ENCODE results near the gene LAPTM5.

Gene LAPTM5

GRCh38 chr1:30761381-30762151 is 4.0 kb upstream of the LAPTM5 start:
- no peaks in the 10 kb centered on the region for H3K36me3 ChIP-seq (ENCODE audit: control insufficient read depth, insufficient read depth, low read length)
- no peak for DNase-seq (ENCODE audit: low read depth, low spot score)
- H3K4me1 ChIP-seq (ENCODE audit: control insufficient read depth, insufficient read depth, low read length), result peaks cover 2% of the 10 kb centered on the region; the same call in 1 of the 2 replicates
- no peak overlapping the region for H3K4me3 ChIP-seq (ENCODE audit: low read length)
- no CpG with 5 or more reads among the region's 11 CpGs for WGBS (ENCODE audit: insufficient coverage, insufficient read length)
- no peak overlapping the region for H3K27ac ChIP-seq (ENCODE audit: low read length)
- no peaks in the 10 kb centered on the region for H3K9me3 ChIP-seq (ENCODE audit: control insufficient read depth, insufficient read depth, low read length)
- H3K27me3 ChIP-seq (ENCODE audit: control insufficient read depth, insufficient read depth, low read length), result no peaks in the 10 kb centered on the region

GRCh38 chr1:30760596-30761324 is 3.2 kb upstream of the LAPTM5 start:
- WGBS (ENCODE audit: insufficient coverage, insufficient read length), result no CpG with 5 or more reads among the region's 18 CpGs
- no peak overlapping the region for H3K27ac ChIP-seq (ENCODE audit: low read length)

GRCh38 chr1:30759718-30760281 is 2.2 kb upstream of the LAPTM5 start:
- Histone ChIP-seq H3K36me3 (ENCODE audit: control insufficient read depth, insufficient read depth, low read length) (no peaks in the 10 kb centered on the region), H3K27me3 (ENCODE audit: control insufficient read depth, insufficient read depth, low read length) (no peaks in the 10 kb centered on the region), H3K9me3 (ENCODE audit: control insufficient read depth, insufficient read depth, low read length) (no peaks in the 10 kb centered on the region), H3K4me1 (ENCODE audit: control insufficient read depth, insufficient read depth, low read length) (peaks cover 2% of the 10 kb centered on the region; the same call in 1 of the 2 replicates), H3K4me3 (ENCODE audit: low read length) (no peak overlapping the region), H3K27ac (ENCODE audit: low read length) (no peak overlapping the region)
- no CpG with 5 or more reads among the region's 13 CpGs for WGBS (ENCODE audit: insufficient coverage, insufficient read length)
- DNase-seq (ENCODE audit: low read depth, low spot score), result no peak

More at GRCh38 chr1:30760596-30761324, 3.2 kb upstream of the LAPTM5 start:
- Histone ChIP-seq H3K9me3 (ENCODE audit: control insufficient read depth, insufficient read depth, low read length) (no peaks in the 10 kb centered on the region), H3K27me3 (ENCODE audit: control insufficient read depth, insufficient read depth, low read length) (no peaks in the 10 kb centered on the region), H3K4me3 (ENCODE audit: low read length) (no peak overlapping the region), H3K4me1 (ENCODE audit: control insufficient read depth, insufficient read depth, low read length) (peaks cover 2% of the 10 kb centered on the region; the same call in 1 of the 2 replicates), H3K36me3 (ENCODE audit: control insufficient read depth, insufficient read depth, low read length) (no peaks in the 10 kb centered on the region)
- no peak for DNase-seq (ENCODE audit: low read depth, low spot score)

GRCh38 chr1:30758785-30759380 is 1.3 kb upstream of the LAPTM5 start:
- Histone ChIP-seq H3K36me3 (ENCODE audit: control insufficient read depth, insufficient read depth, low read length) (no peaks in the 10 kb centered on the region), H3K4me1 (ENCODE audit: control insufficient read depth, insufficient read depth, low read length) (peaks cover 2% of the 10 kb centered on the region; the same call in 1 of the 2 replicates), H3K27ac (ENCODE audit: low read length) (no peak overlapping the region), H3K4me3 (ENCODE audit: low read length) (no peak overlapping the region), H3K9me3 (ENCODE audit: control insufficient read depth, insufficient read depth, low read length) (no peaks in the 10 kb centered on the region), H3K27me3 (ENCODE audit: control insufficient read depth, insufficient read depth, low read length) (no peaks in the 10 kb centered on the region)
- DNase-seq (ENCODE audit: low read depth, low spot score), result no peak

- no peaks in the 10 kb centered on the region for H3K27me3 ChIP-seq (ENCODE audit: control insufficient read depth, insufficient read depth, low read length)
- peaks cover 2% of the 10 kb centered on the region; the same call in 1 of the 2 replicates for H3K4me1 ChIP-seq (ENCODE audit: control insufficient read depth, insufficient read depth, low read length)
- H3K27ac ChIP-seq (ENCODE audit: low read length), result no peak overlapping the region
- no peak for DNase-seq (ENCODE audit: low read depth, low spot score)
- no peaks in the 10 kb centered on the region for H3K36me3 ChIP-seq (ENCODE audit: control insufficient read depth, insufficient read depth, low read length)
- WGBS (ENCODE audit: insufficient coverage, insufficient read length), result no CpG with 5 or more reads among the region's 7 CpGs
- no peak overlapping the region for H3K4me3 ChIP-seq (ENCODE audit: low read length)
- H3K9me3 ChIP-seq (ENCODE audit: control insufficient read depth, insufficient read depth, low read length), result no peaks in the 10 kb centered on the region
These were observed 631 bp upstream of the LAPTM5 start for GRCh38 chr1:30758121-30758688.

GRCh38 chr1:30756545-30757351 is 826 bp downstream of the LAPTM5 start:
- Histone ChIP-seq H3K27ac (ENCODE audit: low read length) (no peak overlapping the region), H3K9me3 (ENCODE audit: control insufficient read depth, insufficient read depth, low read length) (no peaks in the 10 kb centered on the region), H3K4me3 (ENCODE audit: low read length) (no peak overlapping the region), H3K36me3 (ENCODE audit: control insufficient read depth, insufficient read depth, low read length) (no peaks in the 10 kb centered on the region), H3K27me3 (ENCODE audit: control insufficient read depth, insufficient read depth, low read length) (no peaks in the 10 kb centered on the region), H3K4me1 (ENCODE audit: control insufficient read depth, insufficient read depth, low read length) (peaks cover 2% of the 10 kb centered on the region; the same call in 1 of the 2 replicates)
- no peak for DNase-seq (ENCODE audit: low read depth, low spot score)
- no CpG with 5 or more reads among the region's 17 CpGs for WGBS (ENCODE audit: insufficient coverage, insufficient read length)

- Histone ChIP-seq H3K4me1 (ENCODE audit: control insufficient read depth, insufficient read depth, low read length) (peaks cover 2% of the 10 kb centered on the region; the same call in 1 of the 2 replicates), H3K36me3 (ENCODE audit: control insufficient read depth, insufficient read depth, low read length) (no peaks in the 10 kb centered on the region), H3K27me3 (ENCODE audit: control insufficient read depth, insufficient read depth, low read length) (no peaks in the 10 kb centered on the region), H3K27ac (ENCODE audit: low read length) (no peak overlapping the region), H3K4me3 (ENCODE audit: low read length) (no peak overlapping the region), H3K9me3 (ENCODE audit: control insufficient read depth, insufficient read depth, low read length) (no peaks in the 10 kb centered on the region)
- no peak for DNase-seq (ENCODE audit: low read depth, low spot score)
- no CpG with 5 or more reads among the region's 4 CpGs for WGBS (ENCODE audit: insufficient coverage, insufficient read length)
These were observed 1.4 kb downstream of the LAPTM5 start for GRCh38 chr1:30756206-30756544.

- H3K4me1 ChIP-seq (ENCODE audit: control insufficient read depth, insufficient read depth, low read length), result peaks cover 2% of the 10 kb centered on the region; the same call in 1 of the 2 replicates
These were observed 1.8 kb downstream of the LAPTM5 start for GRCh38 chr1:30755746-30756145.

GRCh38 chr1:30755334-30755733 is 2.2 kb downstream of the LAPTM5 start:
- no CpG with 5 or more reads among the region's 6 CpGs for WGBS (ENCODE audit: insufficient coverage, insufficient read length)

More at GRCh38 chr1:30755746-30756145, 1.8 kb downstream of the LAPTM5 start:
- Histone ChIP-seq H3K4me3 (ENCODE audit: low read length) (no peak overlapping the region), H3K36me3 (ENCODE audit: control insufficient read depth, insufficient read depth, low read length) (no peaks in the 10 kb centered on the region), H3K9me3 (ENCODE audit: control insufficient read depth, insufficient read depth, low read length) (no peaks in the 10 kb centered on the region), H3K27ac (ENCODE audit: low read length) (no peak overlapping the region), H3K27me3 (ENCODE audit: control insufficient read depth, insufficient read depth, low read length) (no peaks in the 10 kb centered on the region)
- no peak for DNase-seq (ENCODE audit: low read depth, low spot score)
- WGBS (ENCODE audit: insufficient coverage, insufficient read length), result no CpG with 5 or more reads among the region's 4 CpGs

More at GRCh38 chr1:30755334-30755733, 2.2 kb downstream of the LAPTM5 start:
- Histone ChIP-seq H3K4me1 (ENCODE audit: control insufficient read depth, insufficient read depth, low read length) (peaks cover 2% of the 10 kb centered on the region; the same call in 1 of the 2 replicates), H3K27me3 (ENCODE audit: control insufficient read depth, insufficient read depth, low read length) (no peaks in the 10 kb centered on the region), H3K27ac (ENCODE audit: low read length) (no peak overlapping the region), H3K4me3 (ENCODE audit: low read length) (no peak overlapping the region), H3K36me3 (ENCODE audit: control insufficient read depth, insufficient read depth, low read length) (no peaks in the 10 kb centered on the region), H3K9me3 (ENCODE audit: control insufficient read depth, insufficient read depth, low read length) (no peaks in the 10 kb centered on the region)
- DNase-seq (ENCODE audit: low read depth, low spot score), result no peak
